Measurements from ENCODE around the gene KSR2.

KSR2 gene

DNA sequence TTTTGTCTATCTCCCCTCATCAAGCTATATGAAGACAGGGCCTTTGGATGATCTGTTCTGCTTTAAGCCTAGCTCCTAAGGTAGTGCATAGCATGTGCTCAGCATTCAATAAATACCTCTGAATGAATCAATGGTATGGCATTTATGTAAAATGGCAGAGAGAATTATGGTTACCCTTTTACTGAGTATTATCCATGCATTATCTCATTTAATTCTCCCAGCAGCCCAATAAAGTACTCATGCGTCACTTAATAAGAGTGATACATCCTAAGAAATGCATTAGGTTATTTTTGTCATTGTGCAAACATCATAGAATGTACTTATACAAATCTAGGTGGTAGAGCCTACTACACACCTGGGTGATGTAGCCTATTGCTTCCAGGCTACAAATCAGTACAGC is 269.7 kb downstream of the KSR2 start:
- Mint-ChIP-seq H3K36me3 (no peaks in the 10 kb centered on the region), H3K4me1 (no peaks in the 10 kb centered on the region), H3K27me3 (peaks cover 4% of the 10 kb centered on the region), H3K27ac (no peak overlapping the region), H3K9me3 (peaks cover 10% of the 10 kb centered on the region), H3K4me3 (no peak overlapping the region)
- ATAC-seq (ENCODE audit: low read depth): no peak
- DNase-seq (ENCODE audit: low spot score in 2 of 2): no peak

DNA sequence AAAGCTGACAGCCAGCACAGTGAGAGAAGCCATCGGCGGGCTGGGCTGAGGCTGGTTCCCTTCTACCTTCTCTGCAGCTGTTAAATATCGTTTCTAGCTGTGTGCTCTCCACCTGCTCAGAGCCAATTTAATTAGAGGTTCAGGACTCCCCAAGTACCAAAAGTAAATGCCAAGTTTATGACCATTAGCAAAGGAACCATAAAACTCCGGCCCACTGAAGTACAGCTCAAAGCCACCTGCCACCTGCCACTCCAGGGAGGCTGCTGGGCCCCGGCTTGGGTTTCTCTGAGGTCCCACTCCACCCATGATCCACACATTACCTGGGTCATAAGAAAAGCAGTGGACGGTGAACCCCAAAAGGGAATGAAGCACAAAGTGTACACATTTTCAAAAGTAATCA is 272.8 kb downstream of the KSR2 start:
- Mint-ChIP-seq H3K4me1 (no peaks in the 10 kb centered on the region), H3K9me3 (peaks cover 12% of the 10 kb centered on the region), H3K36me3 (no peaks in the 10 kb centered on the region), H3K27me3 (peaks cover 4% of the 10 kb centered on the region), H3K4me3 (no peak overlapping the region), H3K27ac (no peak overlapping the region)
- no peak for DNase-seq (ENCODE audit: low spot score in 2 of 2)
- no peak for ATAC-seq (ENCODE audit: low read depth)

- H3K9me3 Mint-ChIP-seq: peaks cover 9% of the 10 kb centered on the region
- ATAC-seq (ENCODE audit: low read depth) (no peak), DNase-seq (ENCODE audit: low spot score in 2 of 2) (no peak)
- H3K27me3 Mint-ChIP-seq: peaks cover 4% of the 10 kb centered on the region
- H3K4me1 Mint-ChIP-seq: no peaks in the 10 kb centered on the region
- no peaks in the 10 kb centered on the region for H3K36me3 Mint-ChIP-seq
- H3K27ac Mint-ChIP-seq: no peak overlapping the region
- H3K4me3 Mint-ChIP-seq: no peak overlapping the region
Measured at GRCh38 chr12:117692512-117692911, 276.3 kb downstream of the KSR2 start.

GRCh38 chr12:117689857-117690256 is 278.9 kb downstream of the KSR2 start:
- Mint-ChIP-seq H3K36me3 (no peaks in the 10 kb centered on the region), H3K27me3 (peaks cover 4% of the 10 kb centered on the region), H3K9me3 (peaks cover 7% of the 10 kb centered on the region), H3K4me3 (no peak overlapping the region), H3K4me1 (no peaks in the 10 kb centered on the region), H3K27ac (no peak overlapping the region)
- DNase-seq (ENCODE audit: low spot score in 2 of 2) (no peak), ATAC-seq (ENCODE audit: low read depth) (no peak)

DNA sequence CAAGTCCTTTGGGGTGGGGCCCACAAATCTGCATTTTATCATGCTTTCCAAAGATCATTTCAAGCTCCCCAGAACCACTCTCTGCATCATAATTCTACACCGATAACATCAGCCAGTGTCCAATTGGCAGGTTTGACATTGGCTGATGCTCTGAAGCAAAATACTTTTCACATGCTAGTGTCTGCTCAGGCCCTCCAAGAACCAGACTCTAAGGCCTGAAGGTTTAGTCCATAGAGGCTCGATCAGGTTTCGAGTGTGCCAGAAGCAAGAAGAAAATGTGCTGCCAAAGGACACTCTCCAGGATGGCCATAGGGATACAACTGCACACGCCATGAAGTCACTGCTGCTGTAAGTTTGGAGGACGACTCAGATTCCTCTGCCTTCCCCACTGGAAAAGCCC is 280.3 kb downstream of the KSR2 start:
- Mint-ChIP-seq H3K4me1 (no peaks in the 10 kb centered on the region), H3K27me3 (peaks cover 7% of the 10 kb centered on the region), H3K9me3 (peaks cover 5% of the 10 kb centered on the region), H3K4me3 (no peak overlapping the region), H3K36me3 (no peaks in the 10 kb centered on the region), H3K27ac (no peak overlapping the region)
- DNase-seq (ENCODE audit: low spot score in 2 of 2) (no peak), ATAC-seq (ENCODE audit: low read depth) (no peak)

- H3K36me3 Mint-ChIP-seq: no peaks in the 10 kb centered on the region
- no peaks in the 10 kb centered on the region for H3K4me1 Mint-ChIP-seq
- ATAC-seq (ENCODE audit: low read depth): no peak
- DNase-seq (ENCODE audit: low spot score in 2 of 2): no peak
- no peak overlapping the region for H3K27ac Mint-ChIP-seq
- H3K27me3 Mint-ChIP-seq: peaks cover 7% of the 10 kb centered on the region
- no peak overlapping the region for H3K4me3 Mint-ChIP-seq
- peaks cover 6% of the 10 kb centered on the region for H3K9me3 Mint-ChIP-seq
Measured at GRCh38 chr12:117686911-117687377, 281.8 kb downstream of the KSR2 start.

GRCh38 chr12:117686210-117686609 is 282.6 kb downstream of the KSR2 start:
- no peaks in the 10 kb centered on the region for H3K36me3 Mint-ChIP-seq
- H3K9me3 Mint-ChIP-seq: peaks cover 5% of the 10 kb centered on the region
- H3K4me3 Mint-ChIP-seq: no peak overlapping the region
- no peak overlapping the region for H3K27ac Mint-ChIP-seq
- H3K4me1 Mint-ChIP-seq: no peaks in the 10 kb centered on the region
- ATAC-seq (ENCODE audit: low read depth): no peak
- H3K27me3 Mint-ChIP-seq: peaks cover 9% of the 10 kb centered on the region
- no peak for DNase-seq (ENCODE audit: low spot score in 2 of 2)

- ATAC-seq (ENCODE audit: low read depth) (no peak), DNase-seq (ENCODE audit: low spot score in 2 of 2) (no peak)
- Mint-ChIP-seq H3K36me3 (no peaks in the 10 kb centered on the region), H3K27ac (no peak overlapping the region), H3K27me3 (peaks cover 10% of the 10 kb centered on the region), H3K4me1 (no peaks in the 10 kb centered on the region), H3K4me3 (no peak overlapping the region), H3K9me3 (peaks cover 6% of the 10 kb centered on the region)
Measured at GRCh38 chr12:117685110-117685926, 283.5 kb downstream of the KSR2 start.

DNA sequence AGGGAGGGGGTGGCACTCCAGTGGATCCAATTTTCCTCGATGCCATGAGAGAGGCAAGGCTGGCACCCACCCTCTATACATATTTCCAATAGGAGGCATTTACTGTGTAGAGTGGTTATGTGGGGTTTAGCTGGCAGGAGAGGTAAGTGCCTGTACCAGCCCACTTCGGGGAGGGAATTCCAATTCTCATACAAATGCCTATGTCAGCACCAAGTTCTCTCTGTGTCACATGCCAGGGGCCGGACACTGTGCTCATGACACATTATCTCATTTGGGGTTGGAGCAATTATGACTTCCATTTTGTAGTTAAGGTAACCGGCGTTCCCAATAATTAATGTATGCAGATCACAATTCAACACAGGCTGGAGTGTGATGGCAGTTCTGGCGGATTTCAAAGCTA is 284.3 kb downstream of the KSR2 start:
- Mint-ChIP-seq H3K36me3 (no peaks in the 10 kb centered on the region), H3K27ac (no peak overlapping the region), H3K9me3 (peaks cover 4% of the 10 kb centered on the region), H3K4me1 (no peaks in the 10 kb centered on the region), H3K27me3 (peaks cover 8% of the 10 kb centered on the region), H3K4me3 (no peak overlapping the region)
- DNase-seq (ENCODE audit: low spot score in 2 of 2) (no peak), ATAC-seq (ENCODE audit: low read depth) (no peak)

DNA sequence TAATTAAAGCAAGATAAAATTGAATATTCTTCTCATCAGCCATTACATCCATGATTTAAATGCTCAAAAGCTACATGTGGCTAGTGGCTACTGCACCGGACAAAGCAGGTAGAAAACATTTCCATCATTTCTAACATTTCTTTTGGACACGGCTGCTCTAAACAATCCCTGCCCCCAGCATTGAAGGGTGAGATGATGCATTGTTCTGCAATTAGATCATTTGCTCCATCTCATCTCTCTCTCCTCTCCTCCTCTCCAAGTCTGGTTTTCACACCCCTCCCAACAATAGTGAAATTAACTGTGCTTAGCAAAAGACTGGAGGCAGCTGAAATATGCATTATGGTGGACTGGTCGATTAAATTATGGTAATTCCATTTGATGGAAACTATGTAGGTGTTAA is 288.5 kb downstream of the KSR2 start:
- Mint-ChIP-seq H3K9me3 (peaks cover 5% of the 10 kb centered on the region), H3K27me3 (peaks cover 5% of the 10 kb centered on the region), H3K36me3 (no peaks in the 10 kb centered on the region), H3K27ac (no peak overlapping the region), H3K4me3 (no peak overlapping the region), H3K4me1 (no peaks in the 10 kb centered on the region)
- no peak for DNase-seq (ENCODE audit: low spot score in 2 of 2)
- ATAC-seq (ENCODE audit: low read depth): no peak

GRCh38 chr12:117679776-117680175 is 289.0 kb downstream of the KSR2 start:
- no peaks in the 10 kb centered on the region for H3K36me3 Mint-ChIP-seq
- H3K4me3 Mint-ChIP-seq: no peak overlapping the region
- H3K4me1 Mint-ChIP-seq: no peaks in the 10 kb centered on the region
- peaks cover 6% of the 10 kb centered on the region for H3K27me3 Mint-ChIP-seq
- no peak for DNase-seq (ENCODE audit: low spot score in 2 of 2)
- peaks cover 7% of the 10 kb centered on the region for H3K9me3 Mint-ChIP-seq
- no peak overlapping the region for H3K27ac Mint-ChIP-seq
- no peak for ATAC-seq (ENCODE audit: low read depth)

DNA sequence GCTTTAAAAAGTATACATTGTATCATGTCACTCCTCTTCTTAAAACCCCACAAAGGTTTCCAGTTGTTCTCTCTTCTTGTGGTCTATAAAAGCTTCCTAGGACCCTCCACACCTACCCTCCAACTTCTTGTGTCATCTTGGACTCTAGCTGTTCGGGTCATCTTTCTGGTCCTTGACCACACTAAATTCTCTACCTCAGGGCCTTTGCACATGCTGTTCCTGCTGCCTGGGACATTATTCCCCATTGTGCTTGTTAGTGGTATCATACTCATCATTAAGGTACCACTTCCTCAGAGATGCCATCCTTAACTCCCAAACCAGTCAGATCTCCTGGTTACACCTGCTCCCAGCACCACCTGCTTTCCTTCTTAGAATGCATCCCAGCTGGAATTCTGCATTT is 294.0 kb downstream of the KSR2 start:
- Mint-ChIP-seq H3K4me3 (no peak overlapping the region), H3K4me1 (no peaks in the 10 kb centered on the region), H3K36me3 (no peaks in the 10 kb centered on the region), H3K27me3 (peaks cover 12% of the 10 kb centered on the region), H3K9me3 (peaks cover 14% of the 10 kb centered on the region), H3K27ac (no peak overlapping the region)
- DNase-seq (ENCODE audit: low spot score in 2 of 2) (no peak), ATAC-seq (ENCODE audit: low read depth) (no peak)

DNA sequence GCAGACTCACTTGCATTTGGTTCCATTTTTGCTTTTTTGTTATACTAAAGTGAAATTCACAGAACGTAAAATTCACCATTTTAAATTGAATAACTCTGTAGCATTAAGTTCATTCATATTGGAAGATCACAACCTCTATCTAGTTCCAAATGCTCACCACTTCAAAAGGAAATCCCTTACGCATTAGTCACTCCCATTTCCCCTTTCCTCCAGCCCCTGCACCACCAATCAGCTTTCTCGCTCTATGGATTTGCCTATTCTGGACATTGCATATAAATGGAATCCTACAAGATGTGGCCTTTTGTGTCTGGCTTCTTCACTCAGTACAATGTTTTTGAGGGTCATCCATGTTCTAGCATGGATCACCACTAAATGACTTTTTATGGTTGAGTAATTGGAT is 294.5 kb downstream of the KSR2 start:
- H3K36me3 Mint-ChIP-seq: no peaks in the 10 kb centered on the region
- no peaks in the 10 kb centered on the region for H3K4me1 Mint-ChIP-seq
- no peak overlapping the region for H3K4me3 Mint-ChIP-seq
- DNase-seq (ENCODE audit: low spot score in 2 of 2) (no peak), ATAC-seq (ENCODE audit: low read depth) (no peak)
- H3K9me3 Mint-ChIP-seq: peaks cover 14% of the 10 kb centered on the region
- H3K27ac Mint-ChIP-seq: no peak overlapping the region
- peaks cover 12% of the 10 kb centered on the region for H3K27me3 Mint-ChIP-seq

DNA sequence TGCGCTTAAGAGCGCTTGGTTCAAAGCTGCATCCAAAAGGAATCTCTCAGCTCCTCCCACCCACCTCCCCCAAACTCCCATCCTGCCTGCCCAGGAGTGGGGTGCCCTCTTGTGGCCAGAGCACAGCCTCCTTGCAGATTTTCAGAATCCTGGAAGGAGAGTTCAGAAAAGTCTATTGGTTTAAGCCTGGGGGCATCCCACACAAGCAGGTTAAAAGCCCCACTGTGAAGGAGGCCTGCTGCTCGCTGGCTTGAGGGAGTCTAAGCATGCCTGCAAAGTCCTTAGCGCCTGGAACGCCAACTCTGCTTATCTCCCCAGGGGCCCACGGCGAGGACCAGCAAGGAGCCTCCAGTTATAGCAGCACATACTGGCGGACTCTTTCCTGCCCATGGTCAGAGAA is 297.1 kb downstream of the KSR2 start:
- ATAC-seq (ENCODE audit: low read depth) (no peak), DNase-seq (ENCODE audit: low spot score in 2 of 2) (no peak)
- Mint-ChIP-seq H3K9me3 (peaks cover 12% of the 10 kb centered on the region), H3K27ac (no peak overlapping the region), H3K36me3 (no peaks in the 10 kb centered on the region), H3K4me3 (no peak overlapping the region), H3K27me3 (peaks cover 15% of the 10 kb centered on the region), H3K4me1 (no peaks in the 10 kb centered on the region)

- peaks cover 1% of the 10 kb centered on the region for H3K9me3 Mint-ChIP-seq
- H3K27me3 Mint-ChIP-seq: peaks cover 6% of the 10 kb centered on the region
- DNase-seq (ENCODE audit: low spot score in 2 of 2): no peak
- no peak overlapping the region for H3K27ac Mint-ChIP-seq
- no peaks in the 10 kb centered on the region for H3K4me1 Mint-ChIP-seq
- H3K4me3 Mint-ChIP-seq: no peak overlapping the region
- ATAC-seq (ENCODE audit: low read depth): no peak
- H3K36me3 Mint-ChIP-seq: no peaks in the 10 kb centered on the region
Measured at GRCh38 chr12:117664169-117664568, 304.6 kb downstream of the KSR2 start.

Data from memory B cell (primary cell).